IPS DF 4.7 (cell line): ENCODE data around the gene PAOX.

Experiments
- DNase-seq: peaks from one replicate; pipeline ENCODE4 v3.0.0-alpha.2; 2013; ENCODE audit warnings: low spot score; ENCODE audit errors: extremely low read depth

Gene PAOX

GRCh38 chr10:133349577-133350011 lies 29.5 kb upstream of the PAOX start:
- DNase-seq = no peak

GRCh38 chr10:133350283-133350949 lies 28.6 kb upstream of the PAOX start:
- DNase-seq = no peak

GRCh38 chr10:133350950-133351329 lies 28.1 kb upstream of the PAOX start:
- no peak for DNase-seq

GRCh38 chr10:133351408-133352318 lies 27.4 kb upstream of the PAOX start:
- no peak for DNase-seq

GRCh38 chr10:133353202-133353959 lies 25.7 kb upstream of the PAOX start:
- no peak for DNase-seq

- DNase-seq = no peak
Observed at GRCh38 chr10:133353988-133354605, 25.0 kb upstream of the PAOX start.

- DNase-seq = no peak
Observed at GRCh38 chr10:133354672-133355240, 24.3 kb upstream of the PAOX start.

- no peak for DNase-seq
Observed at GRCh38 chr10:133355266-133355665, 23.8 kb upstream of the PAOX start.

- no peak for DNase-seq
Observed at GRCh38 chr10:133355991-133356390, 23.1 kb upstream of the PAOX start.

- no peak for DNase-seq
Observed at GRCh38 chr10:133356549-133357284, 22.3 kb upstream of the PAOX start.

GRCh38 chr10:133357285-133358161 lies 21.5 kb upstream of the PAOX start, which contains the start of gene FUOM:
FUOM (minus strand) TSS chr10:133358019; CDS start chr10:133358007, 12 bp downstream.
- DNase-seq = no peak

GRCh38 chr10:133358162-133358924 lies 20.7 kb upstream of the PAOX start:
- no peak for DNase-seq

GRCh38 chr10:133358925-133359310 lies 20.1 kb upstream of the PAOX start:
- DNase-seq = no peak

GRCh38 chr10:133359554-133359971 lies 19.5 kb upstream of the PAOX start:
- no peak for DNase-seq

- DNase-seq = no peak
Observed at GRCh38 chr10:133359972-133360610, 19.0 kb upstream of the PAOX start.

- no peak for DNase-seq
Observed at GRCh38 chr10:133361227-133361626, 17.8 kb upstream of the PAOX start.

- DNase-seq = no peak
Observed at GRCh38 chr10:133361773-133362441, 17.2 kb upstream of the PAOX start.

GRCh38 chr10:133362846-133363245 lies 16.2 kb upstream of the PAOX start:
- DNase-seq = no peak
